Mesenchymal stem cell (in vitro differentiated cells and primary cell): ENCODE data around the gene MDM4.

Source experiments
- DNase-seq: peaks from one replicate; pipeline ENCODE4 v3.0.0-alpha.2; 2013
- H2AFZ ChIP-seq: one replicate; pipeline ENCODE4 v1.6.1; 2013; ENCODE audit warnings: low read depth, mild to moderate bottlenecking, control low read depth, inconsistent platforms, low read length, moderate library complexity
- H2AK5ac ChIP-seq: 2 replicates; pipeline ENCODE4 v1.6.1; 2013; ENCODE audit warnings: low read length, moderate library complexity, mild to moderate bottlenecking, inconsistent platforms; ENCODE audit not compliant: severe bottlenecking
- H2BK120ac ChIP-seq: one replicate; pipeline ENCODE4 v1.6.1; 2013; ENCODE audit warnings: low read depth, mild to moderate bottlenecking, inconsistent platforms, low read length, moderate library complexity
- H2BK12ac ChIP-seq, 2 experiments: one replicate each; pipeline ENCODE4 v1.6.1; 2013; ENCODE audit warnings: inconsistent platforms in 2 of 2, low read length in 2 of 2, mild to moderate bottlenecking in 2 of 2, moderate library complexity in 2 of 2, control low read depth in 1 of 2
- H2BK15ac ChIP-seq: one replicate; pipeline ENCODE4 v1.6.1; 2013; ENCODE audit warnings: mild to moderate bottlenecking, low read depth, inconsistent platforms; ENCODE audit not compliant: poor library complexity, severe bottlenecking
- H2BK5ac ChIP-seq: 2 replicates; pipeline ENCODE4 v1.6.1; 2013; ENCODE audit warnings: low read depth, mild to moderate bottlenecking, low read length, control low read depth, inconsistent platforms; ENCODE audit not compliant: poor library complexity, severe bottlenecking
- H3K14ac ChIP-seq, 2 experiments: one replicate each; pipeline ENCODE4 v1.6.1; 2013; ENCODE audit warnings: inconsistent platforms in 2 of 2, low read length in 2 of 2, control low read depth in 1 of 2, mild to moderate bottlenecking in 1 of 2, moderate library complexity in 1 of 2
- H3K18ac ChIP-seq, 2 experiments: one replicate each; pipeline ENCODE4 v1.6.1; 2013; ENCODE audit warnings: inconsistent platforms in 2 of 2, low read length in 2 of 2, control low read depth in 1 of 2, low read depth in 1 of 2, mild to moderate bottlenecking in 1 of 2
- H3K23ac ChIP-seq, 2 experiments: one replicate each; pipeline ENCODE4 v1.6.1; 2013; ENCODE audit warnings: inconsistent platforms in 2 of 2, low read length in 2 of 2, mild to moderate bottlenecking in 2 of 2, moderate library complexity in 2 of 2, control low read depth in 1 of 2
- H3K27ac ChIP-seq: 2 replicates; pipeline ENCODE4 v1.5.1; 2013; ENCODE audit warnings: mild to moderate bottlenecking, moderate library complexity, low read length, control low read depth, inconsistent platforms; ENCODE audit not compliant: poor library complexity, severe bottlenecking
- H3K27me3 ChIP-seq, 2 experiments: 2 replicates each; pipeline versions ENCODE4 v1.6.1 to v1.7.0; 2013; ENCODE audit warnings: low read length in 2 of 2, mild to moderate bottlenecking in 2 of 2, moderate library complexity in 2 of 2, control low read depth in 1 of 2, inconsistent platforms in 1 of 2; ENCODE audit not compliant: control insufficient read depth in 1 of 2, insufficient read depth in 1 of 2
- H3K36me3 ChIP-seq, 2 experiments: 2 replicates each; pipeline versions ENCODE4 v1.6.1 to v1.7.0; 2013; ENCODE audit warnings: low read length in 2 of 2, control low read depth in 1 of 2, inconsistent platforms in 1 of 2, low read depth in 1 of 2, mild to moderate bottlenecking in 1 of 2; ENCODE audit not compliant: insufficient read depth in 2 of 2, control insufficient read depth in 1 of 2
- H3K4ac ChIP-seq, 2 experiments: one replicate each; pipeline ENCODE4 v1.6.1; 2013; ENCODE audit warnings: inconsistent platforms in 2 of 2, low read length in 2 of 2, mild to moderate bottlenecking in 2 of 2, moderate library complexity in 2 of 2, control low read depth in 1 of 2, low read depth in 1 of 2
- H3K4me1 ChIP-seq: 2 replicates; pipeline ENCODE4 v1.6.1; 2013; ENCODE audit warnings: low read depth, low read length, control low read depth; ENCODE audit not compliant: control insufficient read depth, insufficient read depth
- H3K4me2 ChIP-seq: 2 replicates; pipeline ENCODE4 v1.6.1; 2013; ENCODE audit warnings: low read length, mild to moderate bottlenecking, inconsistent platforms; ENCODE audit not compliant: poor library complexity, severe bottlenecking
- H3K4me3 ChIP-seq, 2 experiments: 2 replicates each; pipeline versions ENCODE4 v1.5.1 to v1.7.0; 2013; ENCODE audit warnings: low read length in 2 of 2, mild to moderate bottlenecking in 2 of 2, control low read depth in 1 of 2, low read depth in 1 of 2; ENCODE audit not compliant: insufficient read depth in 1 of 2
- H3K79me1 ChIP-seq: replicated peaks from 2 replicates; pipeline ENCODE4 v1.6.1; 2013; ENCODE audit warnings: mild to moderate bottlenecking, control low read depth, low read length, inconsistent platforms; ENCODE audit not compliant: poor library complexity, severe bottlenecking
- H3K9ac ChIP-seq: 2 replicates; pipeline ENCODE4 v1.7.0; 2013; ENCODE audit warnings: mild to moderate bottlenecking, low read length, moderate library complexity
- H3K9me3 ChIP-seq: 2 replicates; pipeline ENCODE4 v1.7.0; 2013; ENCODE audit warnings: mild to moderate bottlenecking, low read length; ENCODE audit not compliant: control insufficient read depth
- H4K8ac ChIP-seq: one replicate; pipeline ENCODE4 v1.6.1; 2013; ENCODE audit warnings: inconsistent platforms, mild to moderate bottlenecking, low read length, moderate library complexity
- H4K91ac ChIP-seq: one replicate; pipeline ENCODE4 v1.6.1; 2013; ENCODE audit warnings: mild to moderate bottlenecking, low read length, inconsistent platforms
- WGBS: methylation state at CpG from one replicate; pipeline ENCODE4 v1.1.7; 2013; ENCODE audit warnings: mixed read lengths; 5-methylcytosine and 5-hydroxymethylcytosine counted together

MDM4 gene

GRCh38 chr1:204575221-204576190 lies 59.3 kb downstream of the MDM4 start:
- Histone ChIP-seq H3K9ac (no peak overlapping the region), H3K23ac (no peak overlapping the region), H2BK120ac (no peak overlapping the region), H3K27ac (no peak overlapping the region), H3K9me3 (no peaks in the 10 kb centered on the region), H3K18ac (no peak overlapping the region), H3K4ac (no peak overlapping the region), H3K79me1 (no peaks in the 10 kb centered on the region), H3K4me3 (no peak overlapping the region), H2AK5ac (no peak overlapping the region), H2AFZ (no peak overlapping the region), H3K4me1 (peaks cover 12% of the 10 kb centered on the region), H3K27me3 (peaks cover 5 to 22% of the 10 kb centered on the region in 2 experiments), H2BK5ac (no peak overlapping the region), H4K91ac (no peak overlapping the region), H4K8ac (no peak overlapping the region), H3K14ac (no peak overlapping the region), H3K36me3 (peaks cover 0 to 3% of the 10 kb centered on the region in 2 experiments), H2BK12ac (no peak overlapping the region), H3K4me2 (no peak overlapping the region), H2BK15ac (no peak overlapping the region)
- DNase-seq, result no peak
- 88% methylated on average over 10 of the region's 13 CpGs for WGBS

DNA sequence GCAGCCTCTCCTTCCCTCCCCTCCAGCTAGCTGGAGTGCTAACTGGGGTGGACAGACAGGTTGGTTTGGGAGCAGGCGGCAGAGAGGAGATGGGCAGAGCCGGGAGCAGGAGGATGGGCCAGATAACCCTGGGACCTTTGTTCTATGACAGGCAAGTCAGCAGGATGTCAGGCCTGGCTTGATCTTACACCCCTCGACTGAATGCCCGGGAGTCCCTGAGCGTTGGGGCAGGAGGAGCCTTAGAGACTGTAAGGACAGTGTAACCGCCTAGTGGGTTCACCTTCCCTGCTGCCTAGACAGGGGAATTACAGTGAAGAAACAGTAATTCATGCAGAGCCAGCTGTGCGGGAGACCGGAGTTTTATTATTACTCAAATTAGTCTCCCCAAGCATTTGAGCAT lies 60.2 kb downstream of the MDM4 start:
- no peak overlapping the region for H3K23ac ChIP-seq
- no peaks in the 10 kb centered on the region for H3K9me3 ChIP-seq
- H4K91ac ChIP-seq, result no peak overlapping the region
- H3K4me3 ChIP-seq, result no peak overlapping the region
- peaks cover 12% of the 10 kb centered on the region for H3K4me1 ChIP-seq
- H2BK5ac ChIP-seq, result no peak overlapping the region
- 79% methylated on average over 8 of the region's 8 CpGs for WGBS
- H3K9ac ChIP-seq, result no peak overlapping the region
- no peak overlapping the region for H2BK12ac ChIP-seq
- peaks cover 0 to 3% of the 10 kb centered on the region in 2 experiments for H3K36me3 ChIP-seq
- H4K8ac ChIP-seq, result no peak overlapping the region
- no peak overlapping the region for H2BK120ac ChIP-seq
- no peak overlapping the region for H2AFZ ChIP-seq
- H3K4ac ChIP-seq, result no peak overlapping the region
- H2AK5ac ChIP-seq, result no peak overlapping the region
- H3K27me3 ChIP-seq, result peaks cover 5 to 22% of the 10 kb centered on the region in 2 experiments
- no peaks in the 10 kb centered on the region for H3K79me1 ChIP-seq
- no peak for DNase-seq
- H3K4me2 ChIP-seq, result no peak overlapping the region
- H3K14ac ChIP-seq, result no peak overlapping the region
- H3K18ac ChIP-seq, result no peak overlapping the region
- no peak overlapping the region for H2BK15ac ChIP-seq
- H3K27ac ChIP-seq, result no peak overlapping the region

- H4K91ac ChIP-seq, result no peak overlapping the region
- WGBS, result 91% methylated on average over 9 of the region's 10 CpGs
- no peak overlapping the region for H2BK12ac ChIP-seq
- H3K27me3 ChIP-seq, result peaks cover 5 to 22% of the 10 kb centered on the region in 2 experiments
- no peak overlapping the region for H2AFZ ChIP-seq
- H3K9ac ChIP-seq, result peak overlapping the region; percentile 74
- no peaks in the 10 kb centered on the region for H3K79me1 ChIP-seq
- H3K4me1 ChIP-seq, result peaks cover 12% of the 10 kb centered on the region
- H2BK15ac ChIP-seq, result no peak overlapping the region
- H4K8ac ChIP-seq, result no peak overlapping the region
- no peak for DNase-seq
- no peak overlapping the region for H3K27ac ChIP-seq
- no peak overlapping the region for H3K4ac ChIP-seq
- H3K4me2 ChIP-seq, result no peak overlapping the region
- H2BK120ac ChIP-seq, result no peak overlapping the region
- no peak overlapping the region for H2BK5ac ChIP-seq
- H2AK5ac ChIP-seq, result no peak overlapping the region
- H3K9me3 ChIP-seq, result no peaks in the 10 kb centered on the region
- H3K4me3 ChIP-seq, result no peak overlapping the region
- H3K36me3 ChIP-seq, result peaks cover 0 to 3% of the 10 kb centered on the region in 2 experiments
- H3K14ac ChIP-seq, result no peak overlapping the region
- no peak overlapping the region for H3K18ac ChIP-seq
- H3K23ac ChIP-seq, result no peak overlapping the region
These were observed 61.7 kb downstream of the MDM4 start for GRCh38 chr1:204577794-204578478.
